Right atrium auricular region (tissue), 2 donors: ENCODE measurements around the gene SLX1B. TPM values are rescaled to one million over a fixed set of nuclear protein-coding genes. Genes with fewer than 3 reads are reported as not detected.
"Not testable (repeated sequence)": the region's sequence is repeated elsewhere in the genome, so short reads cannot be mapped to it uniquely, and the experiment has no call there.

Experiments used
- DNase-seq: peaks from one replicate; pipeline ENCODE4 v3.0.0-alpha.2; 2019; ENCODE audit warnings: low spot score
- H3K27ac ChIP-seq, 2 donors: fragments of 200-600 bp; sonication (generic); 1 replicate in 1 of 2; 2 replicates in 1 of 2; pipeline ENCODE4 v1.5.1; 2016 to 2019
- H3K27me3 ChIP-seq, 2 donors: fragments of 200-600 bp; sonication (generic); one replicate each; pipeline versions ENCODE4 v1.5.1 to v1.6.0; 2017 to 2019
- H3K36me3 ChIP-seq: fragments of 200-600 bp; sonication (generic); one replicate; pipeline ENCODE4 v1.5.1; 2016
- H3K4me1 ChIP-seq, 2 donors: fragments of 200-600 bp; sonication (generic); one replicate each; pipeline versions ENCODE4 v1.5.1 to v1.6.0; 2017 to 2019
- H3K4me3 ChIP-seq, 2 donors: fragments of 200-600 bp; sonication (generic); 1 replicate in 1 of 2; 2 replicates in 1 of 2; pipeline ENCODE4 v1.5.1; 2017 to 2019; ENCODE audit warnings: mild to moderate bottlenecking in 1 of 2, moderate library complexity in 1 of 2
- H3K9me3 ChIP-seq, 2 donors: fragments of 200-600 bp; sonication (generic); one replicate each; pipeline ENCODE4 v1.5.1; 2019
- total RNA-seq, 2 donors: library from RNA; depleted of rRNA; stranded (reverse); fragments of >200 nt; gene quantifications; one replicate each; pipeline ENCODE4 v1.1.0, GENCODE V29; 2016

SLX1B gene
- 10 to 100 TPM; 16.4 to 21.8 TPM for total RNA-seq

DNA sequence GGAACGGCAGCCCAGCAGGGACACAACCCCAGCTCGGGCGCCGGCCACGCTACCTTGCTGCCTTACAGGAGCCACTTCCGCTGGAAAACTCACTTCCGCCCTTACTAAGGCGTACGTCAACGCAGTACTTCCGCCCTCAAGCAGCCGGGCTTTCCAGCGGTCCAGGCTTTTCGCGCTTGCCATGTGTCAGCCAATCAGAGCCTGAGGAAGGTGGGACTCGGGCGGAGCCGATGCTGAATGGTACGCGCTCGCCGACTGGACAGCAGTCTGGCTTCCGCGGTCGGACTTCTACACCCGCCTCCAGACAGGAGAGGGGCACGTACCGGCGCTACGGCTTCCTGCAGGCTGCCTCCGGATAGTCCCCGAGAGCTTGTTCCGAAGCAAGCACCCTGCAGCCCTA lies at the start of gene SLX1B, which contains the start of gene BOLA2:
SLX1B (plus strand) TSS at position 265 of the 400 bp plus-strand sequence.
BOLA2 (minus strand) TSS at position 83 of the 400 bp plus-strand sequence. CDS start 98 bp downstream, outside the sequence.
- not testable (repeated sequence) for DNase-seq, H3K27ac ChIP-seq, H3K27me3 ChIP-seq, H3K36me3 ChIP-seq, H3K4me3 ChIP-seq, H3K4me1 ChIP-seq, H3K9me3 ChIP-seq

GRCh38 chr16:29405249-29405648 lies 49.1 kb upstream of the SLX1B start:
- not testable (repeated sequence) for H3K27me3 ChIP-seq, H3K4me3 ChIP-seq, H3K9me3 ChIP-seq, H3K36me3 ChIP-seq, DNase-seq, H3K4me1 ChIP-seq, H3K27ac ChIP-seq

GRCh38 chr16:29423587-29423986 lies 30.7 kb upstream of the SLX1B start:
- H3K27ac ChIP-seq, H3K4me3 ChIP-seq, H3K9me3 ChIP-seq, DNase-seq, H3K36me3 ChIP-seq, H3K27me3 ChIP-seq, H3K4me1 ChIP-seq: not testable (repeated sequence)

DNA sequence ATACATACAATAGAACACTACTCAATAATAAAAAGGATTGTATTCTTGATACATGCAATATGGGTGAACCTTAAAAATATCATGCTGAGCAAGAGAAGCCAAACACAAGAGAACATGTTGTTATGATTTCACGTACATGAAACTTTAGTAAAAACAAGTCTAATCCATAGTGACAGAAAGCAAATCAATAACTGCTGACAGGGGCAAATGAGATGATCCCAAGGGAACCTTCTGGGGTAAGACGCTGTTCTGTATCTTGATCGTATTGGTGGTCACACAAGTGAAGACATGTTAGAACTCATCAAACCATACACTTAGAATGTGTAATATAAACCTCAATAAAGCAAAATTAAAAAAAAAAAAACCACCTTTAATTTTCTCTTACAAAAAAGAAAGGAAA lies 28.9 kb upstream of the SLX1B start:
- H3K27me3 ChIP-seq, H3K27ac ChIP-seq, H3K4me3 ChIP-seq, H3K36me3 ChIP-seq, H3K9me3 ChIP-seq, DNase-seq, H3K4me1 ChIP-seq: not testable (repeated sequence)

DNA sequence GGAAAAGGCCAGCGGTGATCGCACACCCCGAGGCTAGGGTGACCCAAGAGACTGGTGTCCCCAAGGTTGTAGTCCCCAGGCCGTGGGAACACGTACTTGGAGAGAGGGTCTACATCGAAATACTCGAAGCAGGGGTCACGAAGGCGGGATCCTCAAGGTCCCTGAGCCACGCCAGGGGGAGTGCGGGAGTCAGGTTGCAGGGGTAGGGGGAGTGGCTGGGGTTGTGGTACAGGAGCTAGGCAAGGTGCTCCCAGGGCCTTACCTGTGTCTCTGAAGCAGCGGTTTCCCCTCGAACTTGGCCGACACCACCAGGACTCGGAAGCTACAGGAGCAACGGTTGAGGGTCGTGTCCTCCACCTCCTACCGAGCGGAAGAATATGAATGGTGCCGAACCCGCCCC lies 579 bp upstream of the SLX1B start:
- H3K9me3 ChIP-seq, H3K36me3 ChIP-seq, H3K4me3 ChIP-seq, H3K4me1 ChIP-seq, H3K27ac ChIP-seq, H3K27me3 ChIP-seq, DNase-seq: not testable (repeated sequence)

DNA sequence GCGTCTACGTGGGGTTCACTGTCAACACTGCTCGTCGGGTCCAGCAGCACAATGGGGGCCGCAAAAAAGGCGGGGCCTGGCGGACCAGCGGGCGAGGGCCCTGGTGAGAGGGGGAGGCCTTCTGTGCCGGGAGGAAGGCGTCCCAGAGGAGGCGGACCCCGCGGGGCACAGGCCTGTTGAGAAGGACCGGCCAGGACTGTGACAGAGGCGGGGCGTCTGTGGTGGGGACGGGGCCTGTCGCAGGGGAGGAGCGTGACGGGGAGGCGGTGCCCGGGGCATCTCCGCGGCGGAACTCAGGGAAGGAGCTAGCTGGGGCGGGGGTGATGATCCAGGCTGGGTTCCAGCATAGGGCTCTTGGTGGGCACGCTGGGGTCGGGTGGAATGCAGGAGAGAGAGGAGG lies 495 bp downstream of the SLX1B start:
- not testable (repeated sequence) for DNase-seq, H3K36me3 ChIP-seq, H3K4me1 ChIP-seq, H3K9me3 ChIP-seq, H3K4me3 ChIP-seq, H3K27me3 ChIP-seq, H3K27ac ChIP-seq

DNA sequence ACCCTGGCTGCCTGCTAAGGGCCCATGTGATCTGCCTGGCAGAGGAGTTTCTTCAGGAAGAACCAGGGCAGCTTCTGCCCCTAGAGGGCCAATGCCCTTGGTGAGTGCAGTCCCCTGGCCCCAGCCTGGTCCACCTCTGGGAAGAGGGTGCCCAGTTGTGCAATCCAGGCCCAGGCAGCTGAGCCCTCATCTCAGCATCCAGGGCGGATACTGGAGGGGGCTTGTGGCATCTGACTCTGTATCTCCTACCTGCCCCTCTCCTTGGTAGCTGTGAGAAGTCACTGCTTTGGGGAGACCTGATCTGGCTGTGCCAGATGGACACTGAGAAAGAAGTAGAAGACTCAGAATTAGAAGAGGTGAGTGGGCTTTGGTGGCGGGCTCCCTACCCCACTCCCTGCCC lies 3.3 kb downstream of the SLX1B start:
- H3K4me1 ChIP-seq, H3K27me3 ChIP-seq, H3K27ac ChIP-seq, H3K9me3 ChIP-seq, H3K4me3 ChIP-seq, H3K36me3 ChIP-seq, DNase-seq: not testable (repeated sequence)

GRCh38 chr16:29459706-29460646 lies 5.6 kb downstream of the SLX1B start, which contains the start of gene SULT1A4:
Gene SULT1A4 (plus strand): TSS chr16:29459913. CDS start chr16:29461386, 1,473 bp downstream.
- not testable (repeated sequence) for H3K27ac ChIP-seq, H3K4me3 ChIP-seq, DNase-seq

DNA sequence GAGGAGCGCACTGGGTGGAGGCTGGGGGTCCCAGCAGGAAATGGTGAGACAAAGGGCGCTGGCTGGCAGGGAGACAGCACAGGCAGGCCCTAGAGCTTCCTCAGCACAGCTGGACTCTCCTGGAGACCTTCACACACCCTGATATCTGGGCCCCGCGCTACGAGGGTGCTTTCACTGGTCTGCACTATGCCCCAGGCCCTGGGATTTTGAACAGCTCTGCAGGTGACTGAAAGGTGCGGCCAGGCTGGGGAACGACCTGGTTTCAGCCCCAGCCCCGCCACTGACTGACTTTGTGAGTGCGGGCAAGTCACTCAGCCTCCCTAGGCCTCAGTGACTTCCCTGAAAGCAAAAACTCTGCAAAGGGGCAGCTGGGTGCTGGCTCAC lies 6.3 kb downstream of the SLX1B start:
- H3K4me3 ChIP-seq, H3K9me3 ChIP-seq, H3K27ac ChIP-seq, H3K27me3 ChIP-seq, H3K4me1 ChIP-seq, DNase-seq, H3K36me3 ChIP-seq: not testable (repeated sequence)

More at GRCh38 chr16:29459706-29460646, 5.6 kb downstream of the SLX1B start, which contains the start of gene SULT1A4:
- H3K27me3 ChIP-seq, H3K9me3 ChIP-seq, H3K4me1 ChIP-seq, H3K36me3 ChIP-seq: not testable (repeated sequence)

- H3K4me1 ChIP-seq, DNase-seq, H3K4me3 ChIP-seq: not testable (repeated sequence)
These were observed 11.9 kb downstream of the SLX1B start for GRCh38 chr16:29465985-29466824.

GRCh38 chr16:29466904-29467303 lies 12.6 kb downstream of the SLX1B start:
- not testable (repeated sequence) for H3K4me3 ChIP-seq, H3K9me3 ChIP-seq, H3K4me1 ChIP-seq, H3K27ac ChIP-seq, DNase-seq, H3K36me3 ChIP-seq, H3K27me3 ChIP-seq

More at GRCh38 chr16:29465985-29466824, 11.9 kb downstream of the SLX1B start:
- not testable (repeated sequence) for H3K27ac ChIP-seq, H3K27me3 ChIP-seq, H3K9me3 ChIP-seq, H3K36me3 ChIP-seq

DNA sequence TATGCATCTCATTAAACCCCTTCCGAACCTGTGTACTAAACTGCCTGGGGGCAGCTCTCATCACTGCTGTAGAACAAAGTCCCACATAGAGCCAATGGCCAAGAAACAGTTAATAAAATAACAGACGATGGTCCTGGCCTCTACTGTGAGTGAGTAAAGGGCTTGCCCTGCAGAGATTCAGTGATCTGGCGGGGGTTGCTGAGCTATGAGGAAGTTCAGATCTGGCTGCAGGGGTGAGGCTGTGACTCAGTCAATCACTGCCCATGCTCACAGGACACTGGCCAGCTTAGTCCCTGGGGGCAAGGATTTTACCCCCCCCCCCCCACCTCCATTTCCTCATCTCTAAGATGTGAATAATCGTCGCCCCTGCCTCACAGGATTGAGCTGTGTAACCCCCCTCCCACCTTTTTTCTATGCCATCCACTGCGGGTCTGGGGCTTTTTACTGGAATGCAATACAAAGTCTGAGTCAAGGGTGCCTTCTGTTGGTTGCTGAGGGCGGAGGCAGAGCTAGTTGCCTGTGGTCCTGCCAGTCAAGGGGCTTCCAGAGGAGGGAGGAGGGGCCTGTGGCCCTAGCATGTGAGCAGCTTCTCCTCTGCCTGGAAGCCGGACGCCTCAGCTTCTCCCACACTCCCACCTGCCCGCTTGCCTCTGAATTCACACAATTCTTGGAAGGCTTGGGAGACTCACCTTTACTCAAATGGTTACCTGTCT lies 13.5 kb downstream of the SLX1B start:
- not testable (repeated sequence) for H3K4me3 ChIP-seq, H3K4me1 ChIP-seq, H3K36me3 ChIP-seq, DNase-seq, H3K27ac ChIP-seq, H3K9me3 ChIP-seq, H3K27me3 ChIP-seq

GRCh38 chr16:29469660-29470059 lies 15.3 kb downstream of the SLX1B start:
- not testable (repeated sequence) for H3K9me3 ChIP-seq, H3K36me3 ChIP-seq, H3K27me3 ChIP-seq, H3K4me1 ChIP-seq
- DNase-seq = peak; percentile 76
- Histone ChIP-seq H3K27ac (peak overlapping the region; percentile 51 to 57), H3K4me3 (peak overlapping the region in 1 of 2 donors; percentile 28)

- H3K27ac ChIP-seq, H3K36me3 ChIP-seq, DNase-seq, H3K4me1 ChIP-seq, H3K27me3 ChIP-seq, H3K9me3 ChIP-seq, H3K4me3 ChIP-seq: not testable (repeated sequence)
These were observed 17.7 kb downstream of the SLX1B start for GRCh38 chr16:29472065-29472464.
